ENCODE data around the gene CCDC116. TPM values are rescaled to one million over a fixed set of nuclear protein-coding genes. Genes with fewer than 3 reads are reported as not detected.
A peak's percentile ranks its signal among the peaks of the same experiment; 100 is the strongest.

CCDC116 gene
- total and polyA plus RNA-seq, 2 donors: 0.09 to 1.0 TPM

DNA sequence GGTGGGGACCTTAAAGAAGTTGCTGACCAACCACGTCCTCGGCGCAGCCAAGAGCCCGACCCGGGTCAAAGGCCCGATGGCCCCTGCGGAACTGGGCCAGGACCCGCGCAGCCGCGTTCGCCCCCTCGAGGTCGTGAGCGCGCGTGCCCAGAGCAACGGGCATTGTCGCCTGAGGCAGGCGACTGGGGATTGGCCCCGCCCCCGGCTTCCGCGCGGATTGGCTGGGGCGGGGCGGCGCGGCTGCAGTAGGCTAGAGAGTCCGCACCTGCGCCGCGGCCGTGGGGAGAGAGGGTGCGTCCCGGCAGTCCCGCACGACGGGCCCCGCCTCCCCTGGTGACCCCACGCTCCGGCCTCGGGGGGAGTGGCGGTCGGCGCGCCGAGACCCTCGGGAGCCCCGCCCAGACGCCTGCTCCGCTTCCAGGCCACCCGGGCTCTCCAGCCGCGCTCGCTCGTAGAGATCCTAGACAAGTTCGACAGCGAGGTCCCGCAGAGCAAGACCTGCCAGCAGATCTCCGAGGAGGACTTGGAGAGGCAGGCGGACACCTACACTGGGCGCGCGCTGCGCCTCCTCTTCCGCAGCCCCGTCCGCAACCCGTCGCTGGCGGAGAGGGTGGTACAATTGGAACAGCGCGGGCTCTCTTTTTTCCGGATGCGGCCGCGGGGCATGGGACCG is 24.9 kb downstream of the CCDC116 start:
- 1% methylated on average over 79 of the region's 79 CpGs for WGBS
- DNase-seq (ENCODE audit: low read depth in 6 of 9, low spot score in 9 of 9): peak in 6 of 9 donors; percentile 61 to 86 (median 73)

DNA sequence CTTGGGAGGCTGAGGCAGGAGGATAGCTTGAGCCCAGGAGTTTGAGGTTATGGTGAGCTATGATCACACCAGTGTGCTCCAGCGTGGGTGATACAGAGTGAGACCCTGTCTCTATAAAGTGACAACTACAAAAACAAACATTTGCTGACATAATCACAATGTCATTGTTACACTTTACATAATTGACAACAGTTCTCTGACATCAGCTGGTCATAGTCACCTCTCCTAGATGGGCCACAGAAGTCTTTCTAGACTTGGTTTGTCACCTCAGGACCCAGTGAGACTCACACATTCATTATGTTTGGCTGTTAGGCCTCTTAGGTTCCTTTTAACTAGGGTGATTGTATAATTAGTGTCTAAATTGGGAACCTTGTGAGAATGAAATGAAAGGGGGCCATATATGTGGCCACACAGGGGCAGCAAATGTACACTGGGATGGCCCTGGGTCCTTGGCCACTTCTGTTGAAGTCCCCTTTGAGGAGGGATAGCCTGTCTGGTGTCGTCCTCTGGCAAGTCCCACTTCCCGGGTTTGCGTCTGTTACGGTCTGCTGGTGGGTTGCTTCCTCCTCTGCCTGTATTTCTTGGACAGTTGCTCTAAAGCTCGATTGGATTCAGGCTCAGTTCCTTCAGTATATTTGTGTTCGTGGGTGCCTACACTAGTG is 27.4 kb downstream of the CCDC116 start:
- no peaks in the 10 kb centered on the region for H3K36me3 ChIP-seq (ENCODE audit: control insufficient read depth in 2 of 2, insufficient read depth in 2 of 2, low read length in 1 of 2)
- peaks cover 6 to 20% of the 10 kb centered on the region in 2 donors for H3K4me1 ChIP-seq (ENCODE audit: control insufficient read depth in 2 of 2, insufficient read depth in 2 of 2, low read length in 2 of 2)
- 91% methylated on average over 7 of the region's 7 CpGs for WGBS
- DNase-seq (ENCODE audit: low read depth in 6 of 9, low spot score in 9 of 9): no peak
- H3K4me3 ChIP-seq (ENCODE audit: low read length in 2 of 2): no peak overlapping the region
- no peak overlapping the region for H3K27ac ChIP-seq (ENCODE audit: low read depth in 1 of 2, low read length in 1 of 2)
- H3K27me3 ChIP-seq (ENCODE audit: control insufficient read depth in 2 of 2, insufficient read depth in 1 of 2, low read length in 1 of 2): peaks cover 0 to 9% of the 10 kb centered on the region in 2 donors
- H3K9me3 ChIP-seq (ENCODE audit: control insufficient read depth in 2 of 2, insufficient read depth in 1 of 2, low read length in 1 of 2): no peaks in the 10 kb centered on the region

More for the DNA sequence above, 24.9 kb downstream of the CCDC116 start:
- H3K27ac ChIP-seq (ENCODE audit: low read depth in 1 of 2, low read length in 1 of 2): no peak overlapping the region
- H3K36me3 ChIP-seq (ENCODE audit: control insufficient read depth in 2 of 2, insufficient read depth in 2 of 2, low read length in 1 of 2): peaks cover 0 to 8% of the 10 kb centered on the region in 2 donors
- H3K9me3 ChIP-seq (ENCODE audit: control insufficient read depth in 2 of 2, insufficient read depth in 1 of 2, low read length in 1 of 2): no peaks in the 10 kb centered on the region
- peaks cover 0 to 11% of the 10 kb centered on the region in 2 donors for H3K27me3 ChIP-seq (ENCODE audit: control insufficient read depth in 2 of 2, insufficient read depth in 1 of 2, low read length in 1 of 2)
- H3K4me3 ChIP-seq (ENCODE audit: low read length in 2 of 2): peak overlapping the region; percentile 55 to 57
- H3K4me1 ChIP-seq (ENCODE audit: control insufficient read depth in 2 of 2, insufficient read depth in 2 of 2, low read length in 2 of 2): peaks cover 10 to 27% of the 10 kb centered on the region in 2 donors

DNA sequence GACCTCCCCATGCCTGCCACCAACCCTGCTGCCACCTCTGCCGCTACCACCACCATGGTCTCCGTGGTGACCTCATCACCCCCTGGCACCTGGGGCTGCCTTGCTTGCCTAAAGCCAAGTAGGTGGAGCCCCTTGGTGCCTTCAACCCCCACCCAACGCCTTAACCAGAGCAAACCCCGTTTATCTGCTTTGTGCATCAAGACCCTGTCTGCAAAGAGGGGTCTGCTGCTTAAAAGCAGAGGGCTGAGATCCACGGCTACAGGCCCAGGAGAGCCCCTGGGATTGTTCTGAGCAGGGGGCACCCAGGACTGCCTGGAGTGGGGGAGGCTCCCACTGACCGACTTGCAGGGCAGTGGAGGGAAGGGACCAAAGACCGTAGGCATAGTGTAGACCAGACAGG is 28.3 kb downstream of the CCDC116 start:
- 90% methylated on average over 7 of the region's 7 CpGs for WGBS
- no peaks in the 10 kb centered on the region for H3K36me3 ChIP-seq (ENCODE audit: control insufficient read depth in 2 of 2, insufficient read depth in 2 of 2, low read length in 1 of 2)
- no peak overlapping the region for H3K27ac ChIP-seq (ENCODE audit: low read depth in 1 of 2, low read length in 1 of 2)
- peaks cover 10 to 25% of the 10 kb centered on the region in 2 donors for H3K4me1 ChIP-seq (ENCODE audit: control insufficient read depth in 2 of 2, insufficient read depth in 2 of 2, low read length in 2 of 2)
- H3K4me3 ChIP-seq (ENCODE audit: low read length in 2 of 2): no peak overlapping the region
- no peaks in the 10 kb centered on the region for H3K9me3 ChIP-seq (ENCODE audit: control insufficient read depth in 2 of 2, insufficient read depth in 1 of 2, low read length in 1 of 2)
- peaks cover 0 to 9% of the 10 kb centered on the region in 2 donors for H3K27me3 ChIP-seq (ENCODE audit: control insufficient read depth in 2 of 2, insufficient read depth in 1 of 2, low read length in 1 of 2)
- DNase-seq (ENCODE audit: low read depth in 6 of 9, low spot score in 9 of 9): no peak

DNA sequence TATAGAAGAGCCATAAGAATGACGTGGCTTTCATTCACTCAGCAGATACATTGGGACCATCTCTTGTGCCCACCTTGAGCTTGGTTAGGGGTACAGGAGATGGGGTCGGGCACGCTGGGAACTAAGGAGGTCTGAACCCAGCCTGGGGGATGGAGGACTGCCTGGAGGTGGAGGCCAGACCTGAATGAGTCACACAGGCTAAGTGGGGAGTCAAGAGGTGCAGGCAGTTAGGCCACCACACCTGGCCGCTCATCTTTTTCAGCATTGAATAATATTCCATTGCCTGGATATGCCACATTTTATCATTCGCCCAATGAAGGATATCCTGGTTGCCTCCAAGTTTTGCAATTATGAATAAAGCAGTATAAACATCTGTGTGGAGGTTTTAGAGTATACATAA is 29.4 kb downstream of the CCDC116 start:
- no peaks in the 10 kb centered on the region for H3K36me3 ChIP-seq (ENCODE audit: control insufficient read depth in 2 of 2, insufficient read depth in 2 of 2, low read length in 1 of 2)
- no peak overlapping the region for H3K4me3 ChIP-seq (ENCODE audit: low read length in 2 of 2)
- 97% methylated on average over 5 of the region's 5 CpGs for WGBS
- H3K27me3 ChIP-seq (ENCODE audit: control insufficient read depth in 2 of 2, insufficient read depth in 1 of 2, low read length in 1 of 2): peaks cover 0 to 9% of the 10 kb centered on the region in 2 donors
- no peak for DNase-seq (ENCODE audit: low read depth in 6 of 9, low spot score in 9 of 9)
- H3K27ac ChIP-seq (ENCODE audit: low read depth in 1 of 2, low read length in 1 of 2): no peak overlapping the region
- H3K9me3 ChIP-seq (ENCODE audit: control insufficient read depth in 2 of 2, insufficient read depth in 1 of 2, low read length in 1 of 2): no peaks in the 10 kb centered on the region
- H3K4me1 ChIP-seq (ENCODE audit: control insufficient read depth in 2 of 2, insufficient read depth in 2 of 2, low read length in 2 of 2): peaks cover 13 to 23% of the 10 kb centered on the region in 2 donors

DNA sequence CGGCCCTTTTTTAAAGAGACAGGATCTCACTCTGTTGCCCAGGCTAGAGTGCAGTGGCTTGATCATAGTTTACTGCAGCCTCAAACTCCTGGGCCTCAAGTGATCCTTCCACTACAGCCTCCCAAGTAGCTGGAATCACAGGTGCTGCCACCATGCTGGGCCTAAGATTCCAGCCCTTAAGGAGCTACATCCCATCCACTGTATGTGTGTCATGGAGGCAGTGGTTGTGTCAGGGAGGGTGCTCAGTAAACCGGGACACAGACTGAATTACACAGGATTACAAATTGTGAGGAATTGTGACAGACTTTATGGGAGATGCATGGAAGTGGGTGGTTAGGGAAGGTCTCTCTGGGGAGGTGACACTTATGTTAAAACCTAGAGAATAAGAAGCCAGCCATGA is 31.2 kb downstream of the CCDC116 start:
- over 99% methylated on average over 2 of the region's 2 CpGs for WGBS
- Histone ChIP-seq H3K4me3 (ENCODE audit: low read length in 2 of 2) (no peak overlapping the region), H3K27ac (ENCODE audit: low read depth in 1 of 2, low read length in 1 of 2) (no peak overlapping the region), H3K9me3 (ENCODE audit: control insufficient read depth in 2 of 2, insufficient read depth in 1 of 2, low read length in 1 of 2) (no peaks in the 10 kb centered on the region), H3K36me3 (ENCODE audit: control insufficient read depth in 2 of 2, insufficient read depth in 2 of 2, low read length in 1 of 2) (no peaks in the 10 kb centered on the region), H3K27me3 (ENCODE audit: control insufficient read depth in 2 of 2, insufficient read depth in 1 of 2, low read length in 1 of 2) (no peaks in the 10 kb centered on the region), H3K4me1 (ENCODE audit: control insufficient read depth in 2 of 2, insufficient read depth in 2 of 2, low read length in 2 of 2) (peaks cover 7 to 10% of the 10 kb centered on the region in 2 donors)
- DNase-seq (ENCODE audit: low read depth in 6 of 9, low spot score in 9 of 9): no peak

DNA sequence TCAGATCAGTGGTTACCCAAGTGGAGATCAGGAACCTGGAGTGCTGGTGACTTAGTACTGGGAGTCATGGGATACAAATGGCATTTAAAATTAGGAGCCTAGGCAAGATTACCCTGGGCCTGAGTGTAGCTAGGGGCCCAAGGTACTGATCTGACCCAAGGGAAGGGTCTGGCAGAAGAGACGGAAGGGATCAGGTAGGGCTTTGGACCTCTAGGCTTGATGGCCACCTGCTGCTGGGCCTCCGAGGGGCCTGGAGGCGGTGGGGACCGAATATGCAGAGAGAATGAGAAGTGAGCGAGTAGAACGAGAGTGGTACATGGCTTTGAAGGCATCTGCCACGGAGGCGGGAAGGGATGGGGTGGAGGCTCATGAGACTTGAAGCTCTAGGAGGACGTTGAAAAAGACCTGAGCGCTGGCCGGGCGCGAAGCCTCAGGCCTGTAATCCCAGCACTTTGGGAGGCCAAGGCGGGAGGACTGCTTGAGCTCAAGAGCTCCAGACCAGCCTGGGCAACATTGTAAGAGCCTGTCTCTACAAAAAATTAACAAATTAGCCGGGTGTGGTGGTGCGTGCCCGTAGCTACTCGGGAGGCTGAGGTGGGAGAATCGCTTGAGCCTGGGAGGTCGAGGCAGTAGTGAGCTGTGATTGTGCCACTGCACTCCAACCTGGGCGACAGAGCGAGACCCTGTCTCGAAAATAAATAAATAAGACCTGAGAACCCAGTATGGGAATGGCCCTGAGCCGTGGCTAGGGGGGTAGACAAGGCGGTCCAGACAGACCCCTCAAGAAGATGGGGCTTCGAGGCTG is 32.7 kb downstream of the CCDC116 start:
- peaks cover 7 to 10% of the 10 kb centered on the region in 2 donors for H3K4me1 ChIP-seq (ENCODE audit: control insufficient read depth in 2 of 2, insufficient read depth in 2 of 2, low read length in 2 of 2)
- H3K27ac ChIP-seq (ENCODE audit: low read depth in 1 of 2, low read length in 1 of 2): peak overlapping the region in 1 of 2 donors; percentile 64
- H3K4me3 ChIP-seq (ENCODE audit: low read length in 2 of 2): peak overlapping the region; percentile 79 to 100
- no peaks in the 10 kb centered on the region for H3K27me3 ChIP-seq (ENCODE audit: control insufficient read depth in 2 of 2, insufficient read depth in 1 of 2, low read length in 1 of 2)
- no peak for DNase-seq (ENCODE audit: low read depth in 6 of 9, low spot score in 9 of 9)
- no peaks in the 10 kb centered on the region for H3K9me3 ChIP-seq (ENCODE audit: control insufficient read depth in 2 of 2, insufficient read depth in 1 of 2, low read length in 1 of 2)
- H3K36me3 ChIP-seq (ENCODE audit: control insufficient read depth in 2 of 2, insufficient read depth in 2 of 2, low read length in 1 of 2): peaks cover 4 to 6% of the 10 kb centered on the region in 2 donors
- WGBS: 78% methylated on average over 26 of the region's 26 CpGs

DNA sequence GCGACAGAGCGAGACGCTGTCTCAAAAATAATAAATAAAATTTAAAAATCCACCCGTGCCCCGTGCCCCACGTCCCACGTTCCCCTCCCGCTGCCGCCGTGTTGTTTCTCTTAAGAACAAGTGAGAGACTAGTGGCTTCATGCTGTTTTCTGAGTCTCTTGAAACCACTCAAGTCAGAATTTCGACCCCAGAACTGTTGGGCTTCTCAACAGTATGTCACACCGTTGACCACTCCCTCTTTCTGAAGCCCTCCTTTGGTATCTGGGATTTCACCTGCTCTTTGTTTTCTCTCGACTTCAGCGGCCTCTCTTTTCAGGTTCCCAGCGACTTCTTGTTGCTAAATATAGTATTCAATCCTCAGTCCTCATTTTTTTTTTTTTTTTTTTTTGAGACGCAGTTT is 34.2 kb downstream of the CCDC116 start:
- DNase-seq (ENCODE audit: low read depth in 6 of 9, low spot score in 9 of 9): no peak
- Histone ChIP-seq H3K4me3 (ENCODE audit: low read length in 2 of 2) (peak overlapping the region; percentile 79 to 100), H3K36me3 (ENCODE audit: control insufficient read depth in 2 of 2, insufficient read depth in 2 of 2, low read length in 1 of 2) (peaks cover 17 to 20% of the 10 kb centered on the region in 2 donors), H3K27me3 (ENCODE audit: control insufficient read depth in 2 of 2, insufficient read depth in 1 of 2, low read length in 1 of 2) (no peaks in the 10 kb centered on the region), H3K27ac (ENCODE audit: low read depth in 1 of 2, low read length in 1 of 2) (no peak overlapping the region), H3K4me1 (ENCODE audit: control insufficient read depth in 2 of 2, insufficient read depth in 2 of 2, low read length in 2 of 2) (peaks cover 7 to 10% of the 10 kb centered on the region in 2 donors), H3K9me3 (ENCODE audit: control insufficient read depth in 2 of 2, insufficient read depth in 1 of 2, low read length in 1 of 2) (no peaks in the 10 kb centered on the region)
- WGBS: 58% methylated on average over 16 of the region's 16 CpGs

DNA sequence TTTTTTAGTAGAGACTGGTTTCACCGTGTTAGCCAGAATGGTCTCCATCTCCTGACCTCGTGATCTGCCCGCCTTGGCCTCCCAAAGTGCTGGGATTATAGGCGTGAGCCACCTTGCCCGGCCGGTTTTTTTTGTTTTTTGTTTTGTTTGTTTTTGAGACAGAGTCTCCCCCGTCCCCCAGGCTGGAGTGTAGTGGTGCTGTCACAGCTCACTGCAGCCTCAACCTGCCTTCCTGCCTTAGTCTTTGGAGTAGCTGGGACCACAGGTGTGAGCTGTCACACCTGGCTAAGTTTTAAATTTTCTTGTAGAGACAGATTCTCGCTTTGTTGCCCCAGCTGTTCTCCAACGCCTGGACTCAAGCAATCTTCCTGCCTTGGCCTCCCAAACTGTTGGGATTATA is 36.5 kb downstream of the CCDC116 start:
- H3K27ac ChIP-seq (ENCODE audit: low read depth in 1 of 2, low read length in 1 of 2): no peak overlapping the region
- 95% methylated on average over 9 of the region's 9 CpGs for WGBS
- H3K4me3 ChIP-seq (ENCODE audit: low read length in 2 of 2): no peak overlapping the region
- no peaks in the 10 kb centered on the region for H3K9me3 ChIP-seq (ENCODE audit: control insufficient read depth in 2 of 2, insufficient read depth in 1 of 2, low read length in 1 of 2)
- no peaks in the 10 kb centered on the region for H3K27me3 ChIP-seq (ENCODE audit: control insufficient read depth in 2 of 2, insufficient read depth in 1 of 2, low read length in 1 of 2)
- no peak for DNase-seq (ENCODE audit: low read depth in 6 of 9, low spot score in 9 of 9)
- H3K4me1 ChIP-seq (ENCODE audit: control insufficient read depth in 2 of 2, insufficient read depth in 2 of 2, low read length in 2 of 2): peaks cover 7 to 10% of the 10 kb centered on the region in 2 donors
- peaks cover 40 to 42% of the 10 kb centered on the region in 2 donors for H3K36me3 ChIP-seq (ENCODE audit: control insufficient read depth in 2 of 2, insufficient read depth in 2 of 2, low read length in 1 of 2)

All from thymus (tissue), 11 donors.